Measurements from ENCODE around the gene NPR1.
"Not testable (repeated sequence)": the region's sequence is repeated elsewhere in the genome, so short reads cannot be mapped to it uniquely, and the experiment has no call there.

Gene NPR1

GRCh38 chr1:153678519-153679336 is at the start of gene NPR1:
TSS of gene NPR1 (plus strand) at chr1:153678688. CDS start at chr1:153679109, 421 bp downstream.
- peak; percentile 29 for DNase-seq

- DNase-seq, result no peak
Measured at GRCh38 chr1:153629343-153629665, 49.2 kb upstream of the NPR1 start.

- DNase-seq, result no peak
Measured at GRCh38 chr1:153629971-153630370, 48.5 kb upstream of the NPR1 start.

GRCh38 chr1:153630384-153630783 is 48.1 kb upstream of the NPR1 start:
- no peak for DNase-seq

- no peak for DNase-seq
Measured at GRCh38 chr1:153631047-153632022, 47.2 kb upstream of the NPR1 start.

- no peak for DNase-seq
Measured at GRCh38 chr1:153633161-153633753, 45.2 kb upstream of the NPR1 start.

GRCh38 chr1:153633754-153634665 is 44.5 kb upstream of the NPR1 start, which contains the start of gene CHTOP:
TSS of gene CHTOP (plus strand) at chr1:153634066. CDS start at chr1:153636589, 2,523 bp downstream.
- peak; percentile 94 for DNase-seq

- no peak for DNase-seq
Measured at GRCh38 chr1:153635872-153636271, 42.6 kb upstream of the NPR1 start.

GRCh38 chr1:153636312-153636711 is 42.2 kb upstream of the NPR1 start:
- DNase-seq, result no peak

GRCh38 chr1:153638261-153638660 is 40.2 kb upstream of the NPR1 start:
- no peak for DNase-seq

- DNase-seq, result no peak
Measured at GRCh38 chr1:153639280-153639679, 39.2 kb upstream of the NPR1 start.

GRCh38 chr1:153640213-153640612 is 38.3 kb upstream of the NPR1 start:
- DNase-seq, result not testable (repeated sequence)

- no peak for DNase-seq
Measured at GRCh38 chr1:153640861-153641260, 37.6 kb upstream of the NPR1 start.

GRCh38 chr1:153642161-153642560 is 36.3 kb upstream of the NPR1 start:
- DNase-seq, result no peak

GRCh38 chr1:153643100-153643499 is 35.4 kb upstream of the NPR1 start:
- DNase-seq, result no peak

- no peak for DNase-seq
Measured at GRCh38 chr1:153643816-153644215, 34.7 kb upstream of the NPR1 start.

- no peak for DNase-seq
Measured at GRCh38 chr1:153646672-153647345, 31.7 kb upstream of the NPR1 start.

GRCh38 chr1:153647346-153647714 is 31.2 kb upstream of the NPR1 start:
- DNase-seq, result no peak

GRCh38 chr1:153648000-153648643 is 30.4 kb upstream of the NPR1 start:
- DNase-seq, result no peak

GRCh38 chr1:153649137-153649862 is 29.2 kb upstream of the NPR1 start:
- no peak for DNase-seq

Measured in stimulated activated CD4-positive, alpha-beta T cell treated with anti-CD3 and anti-CD28 coated beads, Interleukin-12 subunit alpha, Interleukin-12 subunit beta, amount 100 ng/mL, for 4 hours (primary cell).